GM23338 (cell line): ENCODE measurements around the gene KCNMA1. TPM values are rescaled to one million over a fixed set of nuclear protein-coding genes. Genes with fewer than 3 reads are reported as not detected.

Experiments
- ATAC-seq: fragments of 200-7000 bp; cut with Tn5 transposase; 3 replicates; pipeline ENCODE4 v1.9.1; 2020
- DNase-seq: peaks from one replicate; pipeline ENCODE4 v3.0.0-alpha.2; 2015; ENCODE audit warnings: low spot score
- H2AFZ ChIP-seq: fragments of 200-600 bp; sonication (generic); 2 replicates; pipeline ENCODE4 v1.8.0; 2016; ENCODE audit warnings: antibody characterized with exemption, mild to moderate bottlenecking, moderate library complexity
- H3F3A ChIP-seq: fragments of 200-600 bp; sonication (generic); replicated peaks from 2 replicates; pipeline ENCODE4 v1.8.0; 2017; ENCODE audit warnings: antibody characterized with exemption, mixed run types, low read depth
- H3K27ac ChIP-seq: fragments of 200-600 bp; sonication (generic); 2 replicates; pipeline ENCODE4 v1.6.1; 2016; ENCODE audit warnings: low read depth
- H3K27me3 ChIP-seq: fragments of 200-600 bp; sonication (generic); 2 replicates; pipeline ENCODE4 v1.8.0; 2016; ENCODE audit warnings: mild to moderate bottlenecking, mixed run types, moderate library complexity; ENCODE audit not compliant: insufficient read depth
- H3K36me3 ChIP-seq: fragments of 200-600 bp; sonication (generic); 2 replicates; pipeline ENCODE4 v1.8.0; 2016; ENCODE audit warnings: mild to moderate bottlenecking; ENCODE audit not compliant: insufficient read depth
- H3K4me1 ChIP-seq: fragments of 200-600 bp; sonication (generic); 2 replicates; pipeline ENCODE4 v1.8.0; 2016; ENCODE audit warnings: mild to moderate bottlenecking, moderate library complexity; ENCODE audit not compliant: insufficient read depth
- H3K4me2 ChIP-seq: fragments of 200-600 bp; sonication (generic); 2 replicates; pipeline ENCODE4 v1.7.1; 2017; ENCODE audit warnings: mixed run types
- H3K4me3 ChIP-seq: fragments of 200-600 bp; sonication (generic); 2 replicates; pipeline ENCODE4 v1.6.1; 2016; ENCODE audit warnings: mixed run types
- H3K79me2 ChIP-seq: fragments of 200-600 bp; sonication (generic); replicated peaks from 2 replicates; pipeline ENCODE4 v1.8.0; 2017; ENCODE audit warnings: mild to moderate bottlenecking; ENCODE audit not compliant: insufficient read depth
- H3K9me2 ChIP-seq: fragments of 200-600 bp; sonication (generic); 2 replicates; pipeline ENCODE4 v1.8.0; 2017; ENCODE audit not compliant: insufficient read depth
- H4K20me1 ChIP-seq: fragments of 200-600 bp; sonication (generic); replicated peaks from 2 replicates; pipeline ENCODE4 v1.8.0; 2017; ENCODE audit warnings: mild to moderate bottlenecking; ENCODE audit not compliant: insufficient read depth
- H3K27ac Mint-ChIP-seq: 2 replicates; pipeline ENCODE4 v1.8.0; 2020; ENCODE audit warnings: inconsistent platforms, mild to moderate bottlenecking, moderate library complexity, mixed read lengths
- H3K27me3 Mint-ChIP-seq: 3 replicates; pipeline ENCODE4 v1.8.0; 2022; ENCODE audit warnings: low read depth, mild to moderate bottlenecking, moderate library complexity, mixed read lengths, inconsistent platforms; ENCODE audit not compliant: insufficient read depth, poor library complexity
- H3K36me3 Mint-ChIP-seq: 3 replicates; pipeline ENCODE4 v1.8.0; 2021; ENCODE audit warnings: low read depth, mild to moderate bottlenecking, inconsistent platforms, moderate library complexity, mixed read lengths
- H3K4me1 Mint-ChIP-seq: 3 replicates; pipeline ENCODE4 v1.8.0; 2020; ENCODE audit warnings: mild to moderate bottlenecking, inconsistent platforms, mixed read lengths
- H3K4me3 Mint-ChIP-seq: 3 replicates; pipeline ENCODE4 v1.8.0; 2021; ENCODE audit warnings: moderate library complexity, mild to moderate bottlenecking, inconsistent platforms, mixed read lengths
- H3K9me3 Mint-ChIP-seq: 3 replicates; pipeline ENCODE4 v1.8.0; 2020; ENCODE audit warnings: moderate library complexity, mild to moderate bottlenecking, inconsistent platforms, mixed read lengths
- CREB1 ChIP-seq: fragments of 250-450 bp; sonication (Bioruptor Pico); IDR thresholded peaks from 2 replicates; pipeline ENCODE4 v1.5.0; 2020; ENCODE audit warnings: low read depth, mild to moderate bottlenecking, moderate library complexity
- EZH2phosphoT487 ChIP-seq: fragments of 200-600 bp; sonication (generic); IDR thresholded peaks from one replicate; pipeline ENCODE4 v1.8.1; 2018; ENCODE audit warnings: antibody characterized with exemption; ENCODE audit not compliant: unreplicated experiment
- JUNB ChIP-seq: IDR thresholded peaks from one replicate; pipeline ENCODE4 v1.6.1; 2016; ENCODE audit warnings: antibody characterized with exemption; ENCODE audit not compliant: unreplicated experiment
- STAT1 ChIP-seq: IDR thresholded peaks from one replicate; pipeline ENCODE4 v1.6.1; 2016; ENCODE audit warnings: antibody characterized with exemption; ENCODE audit not compliant: unreplicated experiment
- ZNF114 ChIP-seq: fragments of 250-450 bp; sonication (Bioruptor Pico); IDR thresholded peaks from 2 replicates; pipeline ENCODE4 v1.5.0; 2020; ENCODE audit warnings: mild to moderate bottlenecking, moderate library complexity
- polyA plus RNA-seq: library from polyadenylated mRNA; unstranded; fragments of >200 nt; fragmentation: Nextera tagmentation; extraction: Ambion mirVana; gene quantifications from 2 replicates; pipeline ENCODE4 v1.2.1, GENCODE V29; 2016
- total RNA-seq: library from RNA; depleted of rRNA; stranded (reverse); fragments of >200 nt; shearing (Covaris generic); gene quantifications from 2 replicates; pipeline ENCODE4 v1.2.3, GENCODE V29; 2014
- TF ChIP-seq, protein P1 (sequence below): IDR thresholded peaks from 2 replicates; pipeline ENCODE4 v1.6.1; 2016; ENCODE audit warnings: antibody characterized with exemption
- TF ChIP-seq, protein P2 (sequence below), 2 experiments: fragments of 200-600 bp in 1 of 2; sonication (generic) in 1 of 2; conservative IDR thresholded peaks; 2 replicates each; pipeline versions ENCODE4 v1.5.1 to v1.6.1; 2016 to 2017; ENCODE audit warnings: antibody characterized with exemption in 2 of 2, low read depth in 2 of 2, mild to moderate bottlenecking in 2 of 2, moderate library complexity in 1 of 2

Gene KCNMA1
- total and polyA plus RNA-seq, 2 experiments from 2014 or later = 8.2 to 9.0 TPM

DNA sequence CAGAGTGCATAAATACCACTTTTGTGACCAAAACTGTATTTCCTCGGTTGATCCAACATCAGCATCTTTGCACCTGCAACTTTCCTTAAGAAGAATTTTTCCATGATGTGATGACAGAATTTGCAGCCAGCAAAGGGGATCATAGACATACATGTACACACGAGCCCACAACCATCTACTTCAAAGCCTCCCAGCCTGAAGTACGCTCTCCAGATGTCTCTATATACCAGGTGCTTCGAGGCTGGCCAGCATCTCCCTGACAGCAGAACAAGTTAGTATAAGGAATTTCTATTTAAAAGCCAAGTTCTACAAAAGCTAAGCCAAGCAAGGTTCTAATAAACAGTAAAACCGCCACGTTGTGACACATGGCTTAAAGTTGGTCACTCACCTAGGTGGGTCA, 328.5 kb downstream of the KCNMA1 start:
- no peak for TF ChIP-seq JUNB
- TF ChIP-seq, protein P1, sequence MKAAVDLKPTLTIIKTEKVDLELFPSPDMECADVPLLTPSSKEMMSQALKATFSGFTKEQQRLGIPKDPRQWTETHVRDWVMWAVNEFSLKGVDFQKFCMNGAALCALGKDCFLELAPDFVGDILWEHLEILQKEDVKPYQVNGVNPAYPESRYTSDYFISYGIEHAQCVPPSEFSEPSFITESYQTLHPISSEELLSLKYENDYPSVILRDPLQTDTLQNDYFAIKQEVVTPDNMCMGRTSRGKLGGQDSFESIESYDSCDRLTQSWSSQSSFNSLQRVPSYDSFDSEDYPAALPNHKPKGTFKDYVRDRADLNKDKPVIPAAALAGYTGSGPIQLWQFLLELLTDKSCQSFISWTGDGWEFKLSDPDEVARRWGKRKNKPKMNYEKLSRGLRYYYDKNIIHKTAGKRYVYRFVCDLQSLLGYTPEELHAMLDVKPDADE = no peak
- no peak for TF ChIP-seq ZNF114
- TF ChIP-seq, protein P2, sequence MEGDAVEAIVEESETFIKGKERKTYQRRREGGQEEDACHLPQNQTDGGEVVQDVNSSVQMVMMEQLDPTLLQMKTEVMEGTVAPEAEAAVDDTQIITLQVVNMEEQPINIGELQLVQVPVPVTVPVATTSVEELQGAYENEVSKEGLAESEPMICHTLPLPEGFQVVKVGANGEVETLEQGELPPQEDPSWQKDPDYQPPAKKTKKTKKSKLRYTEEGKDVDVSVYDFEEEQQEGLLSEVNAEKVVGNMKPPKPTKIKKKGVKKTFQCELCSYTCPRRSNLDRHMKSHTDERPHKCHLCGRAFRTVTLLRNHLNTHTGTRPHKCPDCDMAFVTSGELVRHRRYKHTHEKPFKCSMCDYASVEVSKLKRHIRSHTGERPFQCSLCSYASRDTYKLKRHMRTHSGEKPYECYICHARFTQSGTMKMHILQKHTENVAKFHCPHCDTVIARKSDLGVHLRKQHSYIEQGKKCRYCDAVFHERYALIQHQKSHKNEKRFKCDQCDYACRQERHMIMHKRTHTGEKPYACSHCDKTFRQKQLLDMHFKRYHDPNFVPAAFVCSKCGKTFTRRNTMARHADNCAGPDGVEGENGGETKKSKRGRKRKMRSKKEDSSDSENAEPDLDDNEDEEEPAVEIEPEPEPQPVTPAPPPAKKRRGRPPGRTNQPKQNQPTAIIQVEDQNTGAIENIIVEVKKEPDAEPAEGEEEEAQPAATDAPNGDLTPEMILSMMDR (conservative IDR thresholded peaks at IDR 0.05; ENCODE audit: low read depth in 2 of 2) = no peak
- no peak for TF ChIP-seq EZH2phosphoT487
- TF ChIP-seq CREB1 = no peak
- ATAC-seq = no peak
- H3K36me3 Mint-ChIP-seq = no peaks in the 10 kb centered on the region

DNA sequence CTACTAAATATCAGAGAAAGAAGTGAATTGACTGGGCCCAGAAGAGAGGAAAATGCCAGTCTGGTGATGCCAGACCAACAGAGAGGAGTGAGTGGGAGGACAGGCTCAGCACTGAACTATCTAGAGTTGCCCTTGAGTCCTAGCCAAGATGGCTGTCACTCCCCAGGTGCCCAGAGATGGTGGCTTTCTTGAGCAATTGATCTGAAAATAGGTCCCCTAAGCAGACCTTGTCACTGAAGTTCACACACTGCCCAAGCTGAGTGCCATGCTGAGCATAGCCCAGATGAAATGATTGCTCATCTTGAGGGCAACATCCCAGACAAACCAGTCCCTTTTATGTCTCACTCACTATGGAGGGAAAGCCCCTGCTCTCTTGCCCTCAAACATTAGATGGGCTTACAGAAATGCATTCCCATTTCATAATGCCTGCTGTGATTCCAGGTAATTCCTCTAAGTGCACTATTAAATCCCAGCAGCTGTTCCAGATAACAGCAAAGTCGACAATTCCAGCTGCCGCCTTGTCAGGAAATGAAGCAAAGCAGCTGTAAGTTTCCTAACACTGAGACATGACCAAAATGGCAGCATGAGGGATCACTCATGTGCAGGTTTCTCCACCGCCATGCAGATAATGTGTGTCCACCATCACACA, 329.4 kb downstream of the KCNMA1 start:
- DNase-seq (no peak), ATAC-seq (no peak)
- no peak overlapping the region for H3K27ac ChIP-seq
- H3K36me3 ChIP-seq = no peaks in the 10 kb centered on the region
- H4K20me1 ChIP-seq = no peaks in the 10 kb centered on the region
- H3F3A ChIP-seq = no peaks in the 10 kb centered on the region
- no peak overlapping the region for H3K4me2 ChIP-seq
- H3K27me3 ChIP-seq = no peaks in the 10 kb centered on the region
- no peak overlapping the region for H3K4me3 Mint-ChIP-seq
- no peak overlapping the region for H3K4me3 ChIP-seq
- H3K27me3 Mint-ChIP-seq = peaks cover 3% of the 10 kb centered on the region
- peaks cover 6% of the 10 kb centered on the region for H3K4me1 Mint-ChIP-seq
- H3K79me2 ChIP-seq = no peaks in the 10 kb centered on the region
- H3K36me3 Mint-ChIP-seq = no peaks in the 10 kb centered on the region
- TF ChIP-seq, protein P1 = no peak
- TF ChIP-seq CREB1 = no peak
- no peak for TF ChIP-seq STAT1
- H3K4me1 ChIP-seq = no peaks in the 10 kb centered on the region; the same call in 1 of the 2 replicates
- peaks cover under 1% of the 10 kb centered on the region; the same call in 1 of the 3 replicates for H3K9me3 Mint-ChIP-seq
- 0 out of 2 replicates have a peak, but pooled peaks cover 3% of the 10 kb centered on the region for H3K9me2 ChIP-seq
- no peak overlapping the region for H3K27ac Mint-ChIP-seq
- H2AFZ ChIP-seq = no peak overlapping the region

More for the DNA sequence above, 328.5 kb downstream of the KCNMA1 start:
- Histone ChIP-seq H3K36me3 (no peaks in the 10 kb centered on the region), H3K9me2 (0 out of 2 replicates have a peak, but pooled peaks cover 3% of the 10 kb centered on the region), H3K79me2 (no peaks in the 10 kb centered on the region), H4K20me1 (no peaks in the 10 kb centered on the region), H3K4me2 (no peak overlapping the region), H3K4me3 (no peak overlapping the region), H3K4me1 (peaks cover 6% of the 10 kb centered on the region), H3F3A (no peaks in the 10 kb centered on the region), H2AFZ (no peak overlapping the region), H3K27ac (no peak overlapping the region), H3K27me3 (no peaks in the 10 kb centered on the region)
- H3K27me3 Mint-ChIP-seq = peaks cover 3% of the 10 kb centered on the region
- no peak for DNase-seq
- H3K4me1 Mint-ChIP-seq = peaks cover 10% of the 10 kb centered on the region
- no peak overlapping the region for H3K4me3 Mint-ChIP-seq
- no peaks in the 10 kb centered on the region for H3K9me3 Mint-ChIP-seq
- no peak overlapping the region for H3K27ac Mint-ChIP-seq
